Fibroblast of mammary gland (primary cell): Measurements from ENCODE around the gene SCTR.

Source experiments
- DNase-seq: peaks from one replicate; pipeline ENCODE4 v3.0.0-alpha.2; 2010; ENCODE audit warnings: low read depth
- H3K4me3 ChIP-seq: 2 replicates; pipeline ENCODE4 v1.5.1; 2011; ENCODE audit warnings: low read depth, mild to moderate bottlenecking, low read length, moderate library complexity; ENCODE audit not compliant: control insufficient read depth
- TF ChIP-seq, protein P1 (sequence below): conservative IDR thresholded peaks from 2 replicates; pipeline ENCODE4 v1.5.1; 2011; ENCODE audit warnings: low read depth, low read length, inconsistent platforms; ENCODE audit not compliant: control insufficient read depth, insufficient read depth

SCTR gene

GRCh38 chr2:119402106-119402505, 122.2 kb downstream of the SCTR start:
- no peak for DNase-seq
- TF ChIP-seq, protein P1, sequence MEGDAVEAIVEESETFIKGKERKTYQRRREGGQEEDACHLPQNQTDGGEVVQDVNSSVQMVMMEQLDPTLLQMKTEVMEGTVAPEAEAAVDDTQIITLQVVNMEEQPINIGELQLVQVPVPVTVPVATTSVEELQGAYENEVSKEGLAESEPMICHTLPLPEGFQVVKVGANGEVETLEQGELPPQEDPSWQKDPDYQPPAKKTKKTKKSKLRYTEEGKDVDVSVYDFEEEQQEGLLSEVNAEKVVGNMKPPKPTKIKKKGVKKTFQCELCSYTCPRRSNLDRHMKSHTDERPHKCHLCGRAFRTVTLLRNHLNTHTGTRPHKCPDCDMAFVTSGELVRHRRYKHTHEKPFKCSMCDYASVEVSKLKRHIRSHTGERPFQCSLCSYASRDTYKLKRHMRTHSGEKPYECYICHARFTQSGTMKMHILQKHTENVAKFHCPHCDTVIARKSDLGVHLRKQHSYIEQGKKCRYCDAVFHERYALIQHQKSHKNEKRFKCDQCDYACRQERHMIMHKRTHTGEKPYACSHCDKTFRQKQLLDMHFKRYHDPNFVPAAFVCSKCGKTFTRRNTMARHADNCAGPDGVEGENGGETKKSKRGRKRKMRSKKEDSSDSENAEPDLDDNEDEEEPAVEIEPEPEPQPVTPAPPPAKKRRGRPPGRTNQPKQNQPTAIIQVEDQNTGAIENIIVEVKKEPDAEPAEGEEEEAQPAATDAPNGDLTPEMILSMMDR, result no peak
- H3K4me3 ChIP-seq, result no peak overlapping the region

DNA sequence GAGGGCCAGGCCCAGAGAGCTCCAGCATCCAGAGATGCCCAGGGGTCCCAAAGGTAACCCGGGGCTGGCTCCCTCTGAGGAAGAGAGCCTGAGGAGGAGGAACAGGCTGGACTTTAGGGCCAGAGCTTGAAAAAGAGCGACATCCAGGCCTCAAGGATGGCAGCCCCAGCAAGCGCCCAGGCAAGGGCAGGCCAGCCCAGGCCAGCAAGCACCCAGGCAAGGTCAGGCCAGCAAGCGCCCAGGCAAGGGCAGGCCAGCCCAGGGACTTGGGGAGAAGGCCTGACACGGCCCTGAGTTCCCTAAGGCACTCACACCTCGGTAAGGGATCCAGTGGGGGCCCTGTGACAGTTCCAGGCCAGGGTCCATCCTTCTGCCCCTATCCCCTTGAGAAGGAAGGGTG, 127.1 kb downstream of the SCTR start:
- no peak overlapping the region for H3K4me3 ChIP-seq
- TF ChIP-seq, protein P1, result no peak
- no peak for DNase-seq

DNA sequence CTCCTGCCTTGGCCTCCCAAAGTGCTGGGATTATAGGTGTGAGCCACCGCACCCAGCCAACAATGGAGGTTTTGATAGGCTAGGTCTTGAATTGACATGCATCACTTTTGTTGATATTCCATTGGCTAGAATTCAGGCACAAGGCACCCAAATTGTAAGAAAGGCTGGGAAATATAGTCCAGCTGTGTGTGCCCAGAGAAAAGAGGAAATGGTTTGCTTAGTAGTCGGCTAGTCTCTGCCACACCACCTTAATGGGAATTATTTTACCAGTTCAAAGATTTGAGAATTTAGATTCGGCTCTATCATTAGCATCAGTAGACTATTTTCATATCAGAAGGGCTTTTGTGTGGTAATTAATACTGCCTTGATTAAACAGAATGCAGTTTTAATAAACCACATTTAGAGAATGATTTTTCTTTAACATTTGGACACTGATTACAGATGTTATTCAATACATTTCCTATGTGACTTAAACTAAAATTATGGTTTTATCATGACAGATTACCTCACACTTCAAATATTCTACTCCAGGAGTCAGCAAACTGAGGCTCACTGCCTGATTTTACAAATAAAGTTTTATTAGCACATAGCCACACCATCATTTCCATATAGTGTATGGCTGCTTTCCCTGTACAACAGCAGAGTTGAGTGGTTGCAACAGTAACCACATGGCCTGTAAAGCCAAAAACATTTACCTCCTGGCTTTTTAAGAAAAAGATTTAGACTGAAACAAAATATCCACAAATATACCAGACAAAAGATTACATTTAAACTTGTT, 130.1 kb downstream of the SCTR start:
- TF ChIP-seq, protein P1, result no peak
- no peak overlapping the region for H3K4me3 ChIP-seq

More for the DNA sequence above, 130.1 kb downstream of the SCTR start:
- DNase-seq, result no peak
